ENCODE results near the gene NECTIN4. TPM values are rescaled to one million over a fixed set of nuclear protein-coding genes. Genes with fewer than 3 reads are reported as not detected.

NECTIN4 gene
- total RNA-seq, 4 donors from 2014 or later: 52.7 to 161 (median 96.2) TPM

DNA sequence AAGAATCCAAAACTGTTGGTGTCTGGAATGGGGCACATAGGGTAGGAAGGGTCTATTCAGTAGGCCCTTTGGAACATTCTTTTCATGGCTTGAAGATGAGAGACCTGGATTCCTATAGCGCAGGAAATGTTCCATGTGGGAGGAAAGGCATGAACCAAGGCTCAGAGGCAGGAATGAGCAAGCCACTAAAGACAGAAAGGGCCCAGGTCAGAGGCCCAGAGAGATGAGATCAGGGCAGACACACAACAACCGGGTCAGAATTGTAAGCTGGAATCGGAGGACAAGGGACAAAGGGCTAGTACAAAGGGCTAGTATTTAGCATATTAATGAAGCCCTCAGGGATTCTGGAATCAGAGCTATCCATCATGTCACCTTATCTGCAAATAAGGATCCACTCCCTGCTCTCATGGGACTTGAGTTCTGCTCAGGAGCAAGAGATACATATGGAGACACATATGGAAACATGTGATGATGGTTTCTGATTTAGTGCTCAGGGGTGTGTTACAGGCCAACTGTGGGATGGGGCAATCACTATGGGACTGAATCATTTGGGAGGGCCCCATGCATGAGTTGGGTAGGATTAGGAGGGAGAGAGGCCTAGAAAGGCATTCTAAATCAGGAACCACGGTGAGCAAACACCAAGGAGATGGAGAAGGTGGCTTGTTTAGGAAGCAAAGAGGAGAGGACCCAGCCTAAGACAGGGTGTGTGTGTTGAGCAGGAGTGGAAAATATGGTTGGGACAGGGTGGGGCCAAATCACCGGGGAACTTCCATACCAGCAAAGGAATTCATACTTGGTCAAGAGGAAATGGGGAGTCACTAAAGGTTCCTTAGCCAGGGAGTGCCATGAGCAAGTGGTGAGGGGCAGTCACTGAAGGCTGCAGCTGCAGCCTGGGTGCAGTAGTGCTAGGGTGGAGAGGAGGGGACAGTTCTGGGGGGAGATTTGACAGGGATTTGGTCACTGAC lies 8.6 kb downstream of the NECTIN4 start:
- intact Hi-C loops (cut with DNase I): no loop called here
- Histone ChIP-seq H3K27ac (peak overlapping the region; percentile 89 to 97 (median 94)), H3K27me3 (peaks cover 0 to 7% (median 0%) of the 10 kb centered on the region in 4 donors), H3K4me1 (peaks cover 33 to 95% (median 34%) of the 10 kb centered on the region in 3 donors), H3K4me3 (no peak overlapping the region), H3K9me3 (no peaks in the 10 kb centered on the region), H3K36me3 (peaks cover 0 to 43% (median 5%) of the 10 kb centered on the region in 3 donors)
- no peak for TF ChIP-seq POLR2A (IDR thresholded peaks at IDR 0.05)
- TF ChIP-seq, protein P1, sequence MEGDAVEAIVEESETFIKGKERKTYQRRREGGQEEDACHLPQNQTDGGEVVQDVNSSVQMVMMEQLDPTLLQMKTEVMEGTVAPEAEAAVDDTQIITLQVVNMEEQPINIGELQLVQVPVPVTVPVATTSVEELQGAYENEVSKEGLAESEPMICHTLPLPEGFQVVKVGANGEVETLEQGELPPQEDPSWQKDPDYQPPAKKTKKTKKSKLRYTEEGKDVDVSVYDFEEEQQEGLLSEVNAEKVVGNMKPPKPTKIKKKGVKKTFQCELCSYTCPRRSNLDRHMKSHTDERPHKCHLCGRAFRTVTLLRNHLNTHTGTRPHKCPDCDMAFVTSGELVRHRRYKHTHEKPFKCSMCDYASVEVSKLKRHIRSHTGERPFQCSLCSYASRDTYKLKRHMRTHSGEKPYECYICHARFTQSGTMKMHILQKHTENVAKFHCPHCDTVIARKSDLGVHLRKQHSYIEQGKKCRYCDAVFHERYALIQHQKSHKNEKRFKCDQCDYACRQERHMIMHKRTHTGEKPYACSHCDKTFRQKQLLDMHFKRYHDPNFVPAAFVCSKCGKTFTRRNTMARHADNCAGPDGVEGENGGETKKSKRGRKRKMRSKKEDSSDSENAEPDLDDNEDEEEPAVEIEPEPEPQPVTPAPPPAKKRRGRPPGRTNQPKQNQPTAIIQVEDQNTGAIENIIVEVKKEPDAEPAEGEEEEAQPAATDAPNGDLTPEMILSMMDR (IDR thresholded peaks at IDR 0.05): no peak
- no peak for DNase-seq
- WGBS, 2 donors: 69 to 71% methylated on average over 5 of the region's 5 CpGs

DNA sequence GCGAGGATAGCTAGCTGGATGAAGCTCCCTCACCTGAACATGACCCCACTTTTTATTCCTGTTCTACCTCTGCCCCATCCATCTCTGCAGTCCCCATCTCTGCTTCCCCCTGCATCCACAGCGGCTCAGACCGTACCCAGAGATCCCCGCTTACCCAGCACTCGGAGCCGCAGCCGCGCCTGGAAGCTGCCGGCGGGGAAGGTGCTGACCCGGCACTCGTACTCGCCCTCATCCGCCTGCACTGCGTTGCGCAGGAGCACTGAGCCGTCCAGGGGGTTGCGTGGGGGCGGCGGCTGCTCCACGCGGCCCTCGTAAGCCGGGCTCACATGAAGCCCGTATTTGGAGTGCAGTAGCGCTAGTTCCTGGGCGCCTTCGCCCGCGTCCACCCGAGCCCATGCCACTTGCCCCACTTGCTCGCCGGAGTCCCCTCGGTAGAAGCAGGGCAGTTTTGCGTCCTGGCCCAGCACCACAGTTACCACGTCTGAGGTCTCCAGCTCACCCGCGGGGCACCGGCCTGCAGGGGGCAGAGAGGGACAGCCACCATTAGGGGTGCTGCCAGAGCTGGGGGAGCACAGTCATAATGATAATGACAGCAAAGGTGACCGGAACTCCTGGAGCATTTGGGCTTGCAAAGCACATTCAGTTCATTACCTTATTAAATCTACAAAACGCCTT lies 9.8 kb downstream of the NECTIN4 start:
- TF ChIP-seq POLR2A (IDR thresholded peaks at IDR 0.05): no peak
- TF ChIP-seq, protein P1 (IDR thresholded peaks at IDR 0.05): no peak
- Histone ChIP-seq H3K4me1 (peaks cover 28 to 95% (median 34%) of the 10 kb centered on the region in 3 donors), H3K27ac (peak overlapping the region; percentile 30 to 97 (median 94)), H3K9me3 (no peaks in the 10 kb centered on the region), H3K36me3 (peaks cover 0 to 45% (median 5%) of the 10 kb centered on the region in 3 donors), H3K27me3 (peaks cover 0 to 7% (median 0%) of the 10 kb centered on the region in 4 donors), H3K4me3 (no peak overlapping the region)
- DNase-seq: no peak
- intact Hi-C loops (cut with DNase I): no loop called here
- 55 to 61% methylated on average over 6 to 18 of the region's 41 CpGs for WGBS, 2 donors

DNA sequence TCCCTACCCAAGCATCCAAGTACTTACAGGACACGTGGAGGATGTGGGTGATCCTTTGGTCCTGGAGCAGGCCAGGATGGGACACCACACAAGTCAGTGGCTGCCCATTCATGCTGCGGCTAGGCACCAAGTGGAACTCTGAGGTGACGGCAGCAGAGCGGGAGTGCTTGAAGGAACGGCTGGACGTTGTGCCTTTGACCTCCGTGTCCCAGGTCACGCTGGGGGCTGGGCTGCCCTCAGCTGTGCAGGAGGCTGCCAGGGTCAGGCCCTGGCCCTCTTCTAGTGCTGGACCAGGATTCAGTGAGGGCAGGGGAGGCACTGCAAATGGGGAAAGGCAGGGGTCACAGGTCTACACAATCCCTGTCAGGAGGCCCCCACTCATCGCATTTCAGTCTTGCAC lies 11.9 kb downstream of the NECTIN4 start:
- 83 to 93% methylated on average over 1 to 6 of the region's 9 CpGs for WGBS, 2 donors
- no peak overlapping the region for H3K4me3 ChIP-seq
- peaks cover 0 to 57% (median 12%) of the 10 kb centered on the region in 3 donors for H3K36me3 ChIP-seq
- peaks cover 0 to 7% (median 0%) of the 10 kb centered on the region in 4 donors for H3K27me3 ChIP-seq
- DNase-seq: no peak
- no peaks in the 10 kb centered on the region for H3K9me3 ChIP-seq
- peaks cover 16 to 95% (median 28%) of the 10 kb centered on the region in 3 donors for H3K4me1 ChIP-seq
- TF ChIP-seq, protein P1 (IDR thresholded peaks at IDR 0.05): no peak
- no peak for TF ChIP-seq POLR2A (IDR thresholded peaks at IDR 0.05)
- intact Hi-C loops (cut with DNase I): no loop called here
- peak overlapping the region; percentile 6 to 97 (median 54) for H3K27ac ChIP-seq

DNA sequence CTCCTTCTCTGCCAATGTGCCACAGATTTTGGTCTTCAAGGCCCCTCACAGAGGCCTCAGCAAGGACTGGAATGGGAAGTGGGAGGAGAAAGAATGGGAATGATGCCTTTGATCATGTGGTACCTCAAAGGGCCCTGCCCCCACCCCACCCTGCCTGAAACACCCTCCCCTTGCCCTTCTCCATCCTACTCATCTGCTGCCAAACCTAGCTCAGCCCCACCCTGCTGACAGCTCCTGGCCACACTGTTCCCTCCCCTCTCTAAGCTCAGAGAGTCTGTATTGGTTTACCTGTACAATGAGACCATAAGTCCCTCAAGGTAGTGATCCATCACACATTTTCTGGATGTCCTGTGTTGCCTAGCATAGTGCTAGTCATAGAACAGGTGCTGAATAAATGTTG lies 12.9 kb downstream of the NECTIN4 start:
- Histone ChIP-seq H3K27ac (peak overlapping the region; percentile 3 to 97 (median 50)), H3K4me3 (no peak overlapping the region), H3K4me1 (peaks cover 12 to 95% (median 20%) of the 10 kb centered on the region in 3 donors), H3K9me3 (no peaks in the 10 kb centered on the region), H3K36me3 (peaks cover 0 to 66% (median 13%) of the 10 kb centered on the region in 3 donors), H3K27me3 (peaks cover 0 to 7% (median 0%) of the 10 kb centered on the region in 4 donors)
- DNase-seq: no peak
- TF ChIP-seq POLR2A (IDR thresholded peaks at IDR 0.05): no peak
- TF ChIP-seq, protein P1 (IDR thresholded peaks at IDR 0.05): no peak
- intact Hi-C loops (cut with DNase I): no loop called here

Data from esophagus squamous epithelium (tissue), 5 donors.